GM19035 (cell line): Measurements from ENCODE around the gene APMAP.

Source experiments
- ATAC-seq: cut with Tn5 transposase; IDR thresholded peaks from one replicate; pipeline ENCODE4 v1.9.1; 2021; ENCODE audit not compliant: unreplicated experiment

APMAP gene

DNA sequence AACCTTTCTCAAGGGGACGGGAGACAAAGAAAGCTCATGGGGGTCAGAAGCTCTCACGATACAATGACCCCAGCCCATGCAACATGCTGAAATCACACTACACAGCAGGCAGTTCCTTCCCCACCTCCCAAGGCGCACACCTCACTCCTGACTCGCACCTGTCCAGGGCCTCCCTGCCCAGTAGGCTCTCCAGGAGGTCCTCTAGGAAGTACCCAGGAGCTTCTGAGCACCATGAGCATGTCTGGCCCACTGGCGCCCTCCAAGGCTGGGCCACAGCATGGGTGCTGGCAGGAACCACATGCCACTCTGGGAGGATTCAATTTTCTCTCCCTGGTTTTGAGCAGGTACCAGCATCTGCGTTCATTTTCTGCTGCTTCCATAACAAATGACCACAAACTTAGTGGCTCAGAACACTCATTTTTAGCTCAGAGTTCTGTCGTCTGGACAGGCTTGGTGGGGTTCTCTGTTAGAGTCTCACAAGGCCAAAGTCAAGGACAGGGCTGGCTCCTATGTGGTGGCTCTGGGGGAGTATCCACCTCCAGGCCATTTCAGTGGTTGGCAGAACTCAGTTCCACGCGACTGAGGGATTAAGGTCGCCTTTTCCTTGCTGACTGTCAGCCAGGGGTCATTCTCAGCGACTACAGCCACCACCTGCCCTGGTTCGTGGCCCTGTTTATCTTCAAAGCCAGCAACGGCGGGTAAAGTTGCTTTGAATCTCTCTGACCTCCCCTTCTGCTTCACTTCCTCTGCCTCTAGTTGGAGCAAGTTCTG is 32.7 kb upstream of the APMAP start:
- ATAC-seq: no peak

DNA sequence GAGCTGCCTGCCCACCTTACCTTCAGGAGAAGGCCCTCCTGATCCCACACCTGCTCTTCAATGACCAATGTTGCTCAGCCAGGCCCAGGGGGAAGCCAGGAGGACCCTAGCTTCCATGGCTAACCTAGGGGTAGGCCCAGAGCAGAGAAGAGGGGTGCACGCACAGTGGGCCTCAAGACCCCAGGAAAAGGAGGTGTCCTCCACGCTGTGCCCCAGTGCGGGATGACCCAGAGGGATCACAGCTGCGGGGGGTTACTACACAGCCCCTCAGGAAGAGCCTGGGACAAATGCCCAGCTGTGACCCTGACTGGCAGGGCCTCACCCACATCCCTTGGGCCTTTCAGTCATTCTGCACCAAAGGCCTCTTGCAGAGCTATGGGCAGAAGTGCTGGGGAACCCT is 31.6 kb upstream of the APMAP start:
- ATAC-seq: no peak

DNA sequence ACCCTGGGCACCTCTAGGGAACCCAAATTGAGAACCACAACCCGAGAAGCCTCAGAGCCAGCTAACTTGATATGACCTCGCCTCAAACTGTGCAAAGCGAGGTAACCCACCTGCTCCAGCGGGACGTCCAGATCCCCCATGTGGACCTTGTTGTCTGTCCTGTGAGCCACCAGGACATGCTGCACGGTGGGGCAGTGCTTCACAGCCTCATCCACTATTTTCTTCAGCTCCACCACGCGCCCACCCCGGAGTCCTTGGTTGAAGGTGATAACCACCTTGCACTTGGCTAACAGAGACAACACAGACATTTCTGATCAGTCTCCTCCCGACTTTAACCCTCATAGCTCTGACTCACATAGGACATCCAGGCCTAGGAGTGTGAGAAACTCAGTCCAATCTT is 30.8 kb upstream of the APMAP start:
- ATAC-seq: no peak

DNA sequence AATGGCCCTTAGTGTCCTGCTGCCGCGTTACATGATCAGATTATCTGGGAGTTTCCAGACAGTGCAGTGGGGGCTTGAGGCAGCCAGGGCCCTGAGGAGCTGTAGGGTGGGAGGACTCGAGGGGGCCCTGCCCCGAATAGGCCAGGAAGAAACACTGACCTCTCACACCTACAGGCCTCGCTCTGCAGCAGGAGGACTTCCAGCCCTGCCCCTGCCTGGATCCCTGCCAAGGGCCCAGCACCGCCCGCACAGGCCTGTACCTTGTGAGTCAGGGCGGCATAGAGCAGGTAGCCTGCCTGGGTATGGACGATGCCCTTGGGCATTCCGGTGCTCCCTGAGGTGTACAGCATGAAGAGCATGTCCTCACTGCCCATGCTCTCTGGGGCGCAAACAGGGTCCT is 30.1 kb upstream of the APMAP start:
- no peak for ATAC-seq

DNA sequence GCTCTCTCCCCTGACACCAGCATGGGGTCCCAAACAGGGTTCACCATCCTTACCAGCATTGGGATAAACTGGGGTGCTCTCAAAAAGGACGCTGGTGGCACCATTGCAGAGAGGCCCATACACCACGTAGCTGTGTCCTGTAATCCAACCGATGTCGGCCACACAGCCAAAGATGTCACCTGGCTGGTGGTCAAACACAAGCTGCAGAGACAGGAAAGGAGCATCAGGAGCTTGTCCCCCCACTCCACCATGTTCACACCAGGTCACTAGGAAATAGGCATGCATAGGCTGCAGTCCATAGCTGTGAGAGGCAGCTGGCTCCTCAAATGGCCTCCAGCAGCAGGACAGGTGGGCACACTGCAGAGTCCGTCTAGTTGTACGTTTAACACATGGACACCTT is 28.8 kb upstream of the APMAP start:
- ATAC-seq: no peak

DNA sequence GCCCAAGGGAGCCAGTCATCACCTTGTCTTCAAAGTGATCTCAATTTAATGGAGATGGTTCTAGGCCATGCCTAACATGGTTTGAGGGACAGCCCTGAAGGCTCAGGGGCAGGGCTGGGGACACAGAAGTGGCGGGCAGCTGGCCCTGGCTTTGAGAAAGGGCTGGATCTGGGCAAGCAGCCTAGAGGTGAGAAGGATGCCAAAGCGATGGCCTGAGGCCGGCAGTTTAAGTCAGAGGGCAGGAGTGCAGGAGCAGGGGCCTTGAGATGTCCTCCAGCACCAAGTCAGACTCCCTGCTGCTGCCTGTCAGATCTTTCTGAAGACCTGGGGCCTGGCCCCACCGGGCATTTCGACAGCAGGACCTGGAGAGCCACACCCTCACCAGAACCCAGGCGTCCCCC is 28.4 kb upstream of the APMAP start:
- ATAC-seq: no peak

DNA sequence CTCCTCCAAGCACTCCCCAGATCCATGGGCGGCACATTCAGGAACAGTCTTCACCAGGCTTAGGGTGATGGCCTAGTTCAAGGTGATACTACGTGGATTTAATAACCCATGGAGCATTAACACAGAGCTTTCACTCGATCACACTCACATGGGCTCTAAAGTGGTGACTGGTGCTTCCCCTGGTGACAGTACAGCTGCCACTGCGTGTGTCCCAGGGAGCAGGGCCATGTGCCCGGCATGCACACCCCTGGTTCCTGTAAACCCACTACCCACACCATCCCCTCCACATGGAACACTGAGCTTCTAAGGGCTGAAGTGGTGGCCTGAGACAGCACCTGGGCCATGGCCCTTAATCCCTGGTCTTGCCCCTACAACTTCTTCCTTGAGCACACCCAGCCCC is 27.8 kb upstream of the APMAP start:
- no peak for ATAC-seq

DNA sequence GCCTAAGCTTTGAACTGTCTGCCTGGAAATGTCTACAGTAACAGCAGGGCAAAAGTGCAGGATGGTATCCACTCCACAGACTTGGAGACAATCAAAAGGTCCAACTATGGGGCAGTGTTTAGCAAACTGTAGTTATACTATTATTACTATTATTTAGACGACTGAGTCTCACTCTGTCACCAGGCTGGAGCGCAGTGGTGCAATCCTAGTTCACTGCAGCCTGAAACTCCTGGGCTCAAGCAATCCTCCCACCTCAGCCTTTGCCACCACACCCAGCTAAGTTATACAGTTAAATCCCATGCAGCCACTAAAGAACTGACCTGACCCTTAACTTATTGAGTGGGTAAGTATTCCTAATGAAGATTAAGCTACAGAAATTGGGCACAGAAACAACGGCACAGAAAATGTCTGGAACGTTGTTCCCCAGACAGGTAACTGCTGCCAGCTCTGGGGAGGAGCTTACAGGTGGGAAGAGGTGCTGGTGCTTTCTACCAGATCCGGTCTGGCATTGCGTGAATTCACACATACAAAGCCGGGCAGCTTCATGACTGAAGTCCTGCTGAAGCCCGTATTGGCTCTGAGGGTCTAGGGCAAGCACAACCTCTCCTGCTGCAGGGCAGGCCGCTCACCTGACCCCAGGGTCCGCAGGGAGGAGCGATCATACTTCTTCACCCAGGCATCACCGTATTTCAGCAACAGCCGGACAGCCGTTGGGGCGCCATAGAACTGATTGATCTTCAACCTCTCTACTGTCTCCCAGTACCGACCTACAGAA is 27.0 kb upstream of the APMAP start:
- no peak for ATAC-seq

DNA sequence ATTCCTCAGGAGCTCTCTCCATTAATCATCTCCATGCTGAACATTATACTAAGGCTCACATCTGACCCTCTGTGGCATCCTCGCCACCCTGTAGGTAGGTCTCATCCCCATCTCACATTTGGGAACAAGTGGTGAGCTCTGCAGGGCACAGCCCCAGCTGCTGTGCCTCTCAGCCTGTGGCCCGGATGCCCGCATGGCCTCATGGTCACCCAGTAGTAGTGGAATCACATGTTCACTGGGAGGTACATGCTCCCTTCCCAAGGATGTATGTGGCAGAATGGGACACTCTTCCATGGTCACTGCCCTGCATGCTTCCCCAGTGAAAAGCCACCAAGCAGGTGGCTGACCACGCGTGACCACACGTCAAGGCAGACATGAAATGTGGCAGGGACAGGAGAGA is 26.3 kb upstream of the APMAP start:
- ATAC-seq: no peak

DNA sequence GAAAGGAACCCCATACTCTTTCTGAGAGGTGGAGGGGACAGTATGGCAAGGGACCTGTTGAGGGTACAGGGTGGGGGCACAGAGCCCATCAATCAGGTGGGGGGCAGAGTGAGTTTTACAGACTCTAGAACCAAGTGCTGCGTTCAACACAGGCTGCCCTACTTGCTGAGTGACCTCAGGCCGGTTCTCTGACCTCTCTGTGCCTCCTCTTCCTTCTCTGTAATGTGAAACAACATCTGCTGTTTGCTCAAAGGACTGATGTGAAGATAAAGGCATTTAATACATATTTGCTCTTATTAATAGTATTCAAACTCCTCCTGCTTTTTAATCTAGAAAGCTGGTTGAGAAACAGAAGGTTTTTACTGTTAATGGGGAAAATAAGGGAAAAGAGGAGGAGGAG is 25.9 kb upstream of the APMAP start:
- no peak for ATAC-seq

DNA sequence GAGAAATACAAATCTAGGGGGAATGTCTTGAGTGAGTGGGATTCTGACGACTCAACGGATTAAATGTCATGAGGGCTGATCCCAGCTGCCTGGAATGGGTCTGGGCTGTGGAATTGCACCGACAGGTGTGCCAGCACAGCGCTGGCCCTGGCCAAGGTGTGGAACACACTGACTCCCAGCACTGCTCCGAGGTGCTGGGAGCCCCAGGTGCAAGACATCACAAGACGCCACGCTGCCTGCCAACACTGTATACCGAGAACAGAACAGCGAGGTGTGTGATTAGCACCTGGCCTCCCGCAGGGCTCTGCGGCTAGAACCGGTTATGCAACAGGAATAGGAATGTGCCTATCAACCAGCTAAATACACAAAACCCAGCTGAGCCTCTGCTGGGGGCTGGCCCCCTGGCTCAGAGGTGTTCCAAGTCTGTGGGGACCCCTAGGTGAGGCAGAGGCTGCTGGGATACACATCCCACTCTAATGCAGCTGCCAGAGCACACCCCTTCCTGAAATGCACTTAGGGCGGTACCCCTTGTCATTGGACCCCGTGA is 24.8 kb upstream of the APMAP start:
- no peak for ATAC-seq

DNA sequence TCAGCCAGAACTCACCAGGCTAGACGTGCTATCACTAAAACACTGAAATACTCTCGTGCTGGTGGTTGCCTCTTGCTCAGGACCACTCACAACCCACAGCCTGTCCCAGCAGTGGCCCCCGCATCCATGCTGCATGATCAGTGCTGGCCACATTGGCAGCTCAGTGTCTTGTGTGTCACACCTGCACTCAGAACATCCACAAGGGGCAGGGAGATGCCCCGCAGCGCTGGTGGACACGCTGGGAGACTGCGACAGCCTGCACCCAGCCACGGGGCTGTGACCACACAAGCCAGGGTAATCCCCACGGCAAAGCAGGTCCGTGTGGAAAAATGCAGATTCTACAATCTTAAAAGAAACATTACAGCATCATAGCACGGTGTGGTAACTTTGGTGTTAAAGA is 23.9 kb upstream of the APMAP start:
- ATAC-seq: no peak

DNA sequence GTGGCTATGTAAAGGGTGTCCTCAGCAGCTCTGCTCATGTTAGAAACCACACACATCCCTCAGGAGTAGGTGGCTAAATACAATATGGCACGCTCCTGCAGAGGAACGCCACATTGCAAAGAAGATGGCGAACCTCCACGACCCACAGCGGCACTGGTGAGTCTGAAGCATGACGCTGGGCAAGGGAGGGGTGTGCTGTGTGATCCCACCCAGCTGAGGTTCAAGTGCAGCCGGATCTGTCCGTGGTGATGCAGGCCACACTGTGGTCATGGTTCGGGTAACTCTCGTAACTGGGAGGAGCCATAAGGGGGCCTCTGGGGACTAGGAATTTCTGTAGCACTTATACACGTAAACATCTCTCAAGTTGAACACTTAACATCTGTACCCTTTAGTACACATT is 23.4 kb upstream of the APMAP start:
- ATAC-seq: no peak

DNA sequence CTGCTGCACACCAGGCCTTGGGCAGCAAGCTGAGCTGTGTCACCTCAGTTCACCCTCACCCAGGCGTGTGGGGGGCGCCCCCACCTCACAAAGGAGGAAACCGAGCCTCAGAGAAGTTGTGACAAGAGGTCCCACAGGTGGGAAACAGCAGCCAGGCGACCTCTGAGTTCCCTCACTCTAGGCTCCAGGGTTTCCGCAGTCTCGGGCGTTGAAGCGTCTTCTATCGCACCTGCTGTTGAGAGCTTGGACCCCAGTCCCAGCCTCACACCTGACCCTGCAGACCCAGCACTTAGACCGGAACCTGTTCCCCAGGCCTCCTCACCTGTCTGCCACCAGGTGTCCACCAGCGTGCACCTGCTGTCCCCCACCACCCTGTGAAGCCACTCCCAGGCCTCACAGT is 22.3 kb upstream of the APMAP start:
- ATAC-seq: no peak

DNA sequence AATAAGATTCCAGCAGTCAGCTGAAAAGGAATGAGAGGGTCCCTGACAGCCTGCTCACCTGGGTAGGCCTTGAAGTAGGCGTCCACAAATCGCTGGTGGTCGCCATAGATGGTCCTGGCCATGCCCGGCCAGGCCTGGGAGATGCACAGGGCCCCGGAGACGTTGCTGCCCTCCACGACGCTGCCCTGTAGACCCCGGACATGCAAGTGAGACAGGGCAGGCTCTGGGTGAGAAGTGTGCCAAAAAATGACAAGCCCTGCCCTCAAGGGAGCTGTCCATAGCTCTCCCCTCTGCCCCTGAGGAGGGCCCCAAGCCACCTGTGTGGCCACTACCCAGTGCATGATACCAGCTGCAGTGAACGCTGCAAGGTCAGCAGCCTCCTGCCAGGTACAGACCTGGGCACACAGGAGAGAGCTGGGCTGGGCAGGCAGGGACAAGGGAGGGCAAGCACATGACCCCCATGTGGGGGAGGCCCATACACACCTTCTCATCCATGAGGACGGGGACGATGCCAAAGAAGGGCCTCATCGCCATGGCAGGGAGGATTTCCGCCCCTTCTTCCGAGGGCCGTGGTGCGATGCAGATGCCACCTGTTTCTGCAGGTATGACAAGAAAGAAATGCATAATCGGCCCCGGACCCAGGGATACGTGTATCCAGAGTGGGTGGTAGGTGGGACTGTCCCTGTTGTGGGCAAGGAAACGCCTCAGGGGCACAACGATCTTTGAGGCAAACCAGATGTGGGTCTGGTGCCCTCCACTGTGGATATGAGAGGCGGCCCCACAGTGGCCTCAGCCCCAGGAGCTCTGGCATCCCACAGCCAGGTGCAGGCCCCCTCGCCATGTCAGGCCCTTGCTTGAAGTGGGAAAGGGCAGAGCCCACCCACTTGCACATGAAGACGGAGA is 21.2 kb upstream of the APMAP start:
- ATAC-seq: no peak

DNA sequence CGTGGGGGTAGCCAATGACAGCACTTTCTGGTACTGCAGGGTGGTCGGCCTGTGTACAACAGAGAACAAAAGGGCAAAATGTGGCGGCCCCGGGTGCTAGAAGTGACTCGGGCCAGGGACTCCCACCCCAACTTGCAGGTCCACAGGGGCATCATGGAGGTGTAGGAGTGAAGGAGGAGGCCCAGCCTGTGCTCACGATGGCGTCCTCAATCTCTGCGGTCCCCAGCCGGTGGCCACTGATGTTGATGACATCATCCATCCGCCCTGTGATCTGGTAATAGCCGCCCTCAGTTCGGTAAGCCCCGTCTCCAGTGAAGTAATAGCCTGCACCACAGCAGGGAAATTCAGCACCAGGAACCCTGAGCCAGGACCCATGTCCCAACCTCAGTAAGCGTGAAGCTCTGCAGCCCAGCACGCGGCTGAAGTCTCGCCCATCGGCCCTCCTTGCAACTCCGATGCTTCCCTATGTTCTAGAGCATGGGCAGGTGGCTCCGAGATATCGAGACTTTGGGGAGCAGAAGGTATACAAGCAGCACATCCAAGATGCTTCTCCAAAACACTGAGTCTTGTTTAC is 20.2 kb upstream of the APMAP start:
- no peak for ATAC-seq

DNA sequence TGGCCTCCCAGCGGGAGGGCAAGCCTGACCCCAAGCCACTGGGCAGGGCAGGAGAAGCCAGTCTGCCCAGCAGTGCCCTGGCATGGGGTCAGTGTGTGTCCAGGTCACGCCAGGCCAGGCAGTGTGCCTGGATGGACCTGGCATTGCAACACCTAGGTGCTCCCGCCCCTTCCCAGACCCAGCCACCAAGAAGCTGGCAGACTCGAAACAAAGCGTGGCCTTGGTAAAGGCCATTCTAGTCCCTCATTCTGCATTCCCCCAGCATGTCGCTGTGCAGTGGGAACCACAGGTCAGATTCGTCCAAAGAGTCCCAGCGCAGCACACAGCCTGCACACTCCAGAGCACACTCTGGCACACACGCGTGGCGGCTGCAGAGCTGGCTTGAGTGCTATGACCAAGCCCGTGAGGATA is 19.3 kb upstream of the APMAP start:
- ATAC-seq: no peak

DNA sequence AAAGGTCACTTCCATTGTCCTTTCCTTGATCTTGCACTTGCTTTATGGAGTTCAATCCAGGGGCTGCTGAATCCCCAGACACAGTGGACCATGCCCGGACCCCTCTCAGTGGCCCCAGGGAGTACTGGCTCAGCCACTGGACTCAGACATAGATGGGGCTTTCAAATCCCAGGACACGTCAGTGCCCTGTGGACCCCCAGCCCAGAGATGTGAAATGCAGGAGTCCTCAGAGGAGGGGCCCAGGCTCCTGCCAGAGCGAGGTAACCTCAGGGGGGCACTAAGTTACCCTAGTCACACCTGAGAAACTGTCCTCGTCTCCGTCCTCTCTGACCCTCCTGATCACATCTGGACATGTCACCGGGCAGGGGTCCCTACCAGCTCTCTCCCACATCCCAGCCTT is 18.7 kb upstream of the APMAP start:
- no peak for ATAC-seq

DNA sequence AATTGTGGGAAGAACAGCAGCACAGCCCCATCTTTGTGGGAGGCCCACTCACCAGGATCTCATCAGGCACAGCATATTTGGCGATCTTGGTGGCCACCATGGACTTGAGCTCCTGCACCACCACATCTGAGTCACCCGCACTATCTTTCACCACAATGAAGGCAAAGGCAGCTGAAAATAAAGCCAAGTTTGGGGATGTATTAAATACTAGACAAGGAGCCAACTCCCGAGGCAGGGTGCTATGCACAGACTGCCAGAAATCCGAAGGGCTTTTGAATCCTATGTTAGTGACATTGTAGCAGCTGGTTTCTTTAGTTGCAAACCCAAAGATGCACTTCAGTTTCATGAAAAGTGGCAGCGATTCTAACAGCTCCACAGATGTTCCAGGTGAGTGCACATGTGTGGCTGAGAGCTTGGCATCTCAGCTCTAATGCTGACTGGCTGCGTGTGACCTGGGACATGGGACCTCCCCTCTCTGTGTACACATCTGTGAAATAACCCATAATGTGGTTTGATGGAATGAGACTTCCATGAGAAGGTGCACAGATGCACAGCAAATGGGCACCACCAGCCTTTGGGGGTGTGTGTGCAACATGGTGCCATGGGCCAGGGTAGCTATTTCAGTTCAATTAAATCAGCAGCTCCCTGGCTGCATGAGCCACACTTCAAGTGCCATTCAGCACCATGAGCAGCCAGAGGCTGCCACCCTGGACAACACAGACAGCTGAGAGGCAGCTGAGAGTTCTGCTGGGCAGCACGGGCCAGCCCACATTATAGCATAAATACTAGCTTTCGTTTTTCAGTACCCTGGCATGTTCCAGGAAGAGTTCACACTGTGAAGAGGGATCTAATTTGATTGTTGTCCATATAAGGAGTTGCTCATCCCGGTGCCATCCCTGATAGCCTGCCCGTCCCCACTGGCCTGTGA is 16.9 kb upstream of the APMAP start:
- no peak for ATAC-seq
